Memory B cell (primary cell): ENCODE measurements around the gene CIDEC.
A peak's percentile ranks its signal among the peaks of the same experiment; 100 is the strongest.
"Not testable (repeated sequence)": the region's sequence is repeated elsewhere in the genome, so short reads cannot be mapped to it uniquely, and the experiment has no call there.

Experiments used
- ATAC-seq: fragments of 150-1000 bp; cut with Tn5 transposase; 2 replicates; pipeline ENCODE4 v1.10.0; 2021; ENCODE audit warnings: low read depth, mild to moderate bottlenecking, moderate library complexity
- DNase-seq, 2 donors: peaks; one replicate each; pipeline ENCODE4 v3.0.0; 2022; ENCODE audit warnings: low spot score in 2 of 2
- H3K27ac Mint-ChIP-seq: one replicate; pipeline ENCODE4 v1.8.0; 2022; ENCODE audit warnings: mild to moderate bottlenecking, moderate library complexity, mixed read lengths
- H3K27me3 Mint-ChIP-seq: one replicate; pipeline ENCODE4 v1.8.0; 2022; ENCODE audit warnings: mixed read lengths
- H3K36me3 Mint-ChIP-seq: one replicate; pipeline ENCODE4 v1.8.0; 2022; ENCODE audit warnings: mild to moderate bottlenecking, mixed read lengths
- H3K4me1 Mint-ChIP-seq: one replicate; pipeline ENCODE4 v1.8.0; 2022; ENCODE audit warnings: mixed read lengths
- H3K4me3 Mint-ChIP-seq: one replicate; pipeline ENCODE4 v1.8.0; 2022; ENCODE audit warnings: mild to moderate bottlenecking, moderate library complexity, mixed read lengths
- H3K9me3 Mint-ChIP-seq: one replicate; pipeline ENCODE4 v1.8.0; 2022; ENCODE audit warnings: mixed read lengths

Gene CIDEC

GRCh38 chr3:9875448-9875847, 4.6 kb downstream of the CIDEC start:
- no peak for DNase-seq
- no peak overlapping the region for H3K27ac Mint-ChIP-seq
- ATAC-seq, result no peak
- no peaks in the 10 kb centered on the region for H3K4me1 Mint-ChIP-seq
- no peak overlapping the region for H3K4me3 Mint-ChIP-seq
- H3K36me3 Mint-ChIP-seq, result no peaks in the 10 kb centered on the region
- peaks cover 5% of the 10 kb centered on the region for H3K27me3 Mint-ChIP-seq
- H3K9me3 Mint-ChIP-seq, result no peaks in the 10 kb centered on the region

- not testable (repeated sequence) for H3K27ac Mint-ChIP-seq, DNase-seq, H3K27me3 Mint-ChIP-seq, ATAC-seq, H3K36me3 Mint-ChIP-seq, H3K4me3 Mint-ChIP-seq, H3K4me1 Mint-ChIP-seq, H3K9me3 Mint-ChIP-seq
Measured at GRCh38 chr3:9872067-9872466, 8.0 kb downstream of the CIDEC start.

GRCh38 chr3:9870978-9871377, 9.1 kb downstream of the CIDEC start:
- H3K27me3 Mint-ChIP-seq, result no peaks in the 10 kb centered on the region
- H3K27ac Mint-ChIP-seq, result no peak overlapping the region
- no peak for ATAC-seq
- no peaks in the 10 kb centered on the region for H3K4me1 Mint-ChIP-seq
- H3K36me3 Mint-ChIP-seq, result no peaks in the 10 kb centered on the region
- DNase-seq, result no peak
- no peak overlapping the region for H3K4me3 Mint-ChIP-seq
- H3K9me3 Mint-ChIP-seq, result no peaks in the 10 kb centered on the region

GRCh38 chr3:9869955-9870354, 10.1 kb downstream of the CIDEC start:
- no peak overlapping the region for H3K27ac Mint-ChIP-seq
- no peaks in the 10 kb centered on the region for H3K27me3 Mint-ChIP-seq
- no peak for DNase-seq
- no peak overlapping the region for H3K4me3 Mint-ChIP-seq
- no peaks in the 10 kb centered on the region for H3K4me1 Mint-ChIP-seq
- no peaks in the 10 kb centered on the region for H3K36me3 Mint-ChIP-seq
- ATAC-seq, result no peak
- H3K9me3 Mint-ChIP-seq, result no peaks in the 10 kb centered on the region

GRCh38 chr3:9867106-9867505, 12.9 kb downstream of the CIDEC start:
- no peak overlapping the region for H3K4me3 Mint-ChIP-seq

GRCh38 chr3:9866639-9867038, 13.4 kb downstream of the CIDEC start:
- H3K9me3 Mint-ChIP-seq, result no peaks in the 10 kb centered on the region
- no peak overlapping the region for H3K4me3 Mint-ChIP-seq
- DNase-seq (no peak), ATAC-seq (no peak)
- H3K27me3 Mint-ChIP-seq, result peaks cover 6% of the 10 kb centered on the region
- no peaks in the 10 kb centered on the region for H3K4me1 Mint-ChIP-seq
- no peak overlapping the region for H3K27ac Mint-ChIP-seq
- no peaks in the 10 kb centered on the region for H3K36me3 Mint-ChIP-seq

More at GRCh38 chr3:9867106-9867505, 12.9 kb downstream of the CIDEC start:
- no peak for ATAC-seq
- H3K36me3 Mint-ChIP-seq, result no peaks in the 10 kb centered on the region
- no peaks in the 10 kb centered on the region for H3K9me3 Mint-ChIP-seq
- no peak for DNase-seq
- peaks cover 3% of the 10 kb centered on the region for H3K27me3 Mint-ChIP-seq
- H3K27ac Mint-ChIP-seq, result no peak overlapping the region
- no peaks in the 10 kb centered on the region for H3K4me1 Mint-ChIP-seq

GRCh38 chr3:9865125-9865637, 14.9 kb downstream of the CIDEC start:
- DNase-seq, H3K36me3 Mint-ChIP-seq, H3K9me3 Mint-ChIP-seq, ATAC-seq, H3K4me3 Mint-ChIP-seq, H3K4me1 Mint-ChIP-seq, H3K27me3 Mint-ChIP-seq, H3K27ac Mint-ChIP-seq: not testable (repeated sequence)

- DNase-seq, result no peak
- H3K36me3 Mint-ChIP-seq, result no peaks in the 10 kb centered on the region
- H3K9me3 Mint-ChIP-seq, result no peaks in the 10 kb centered on the region
- no peak for ATAC-seq
- H3K4me1 Mint-ChIP-seq, result no peaks in the 10 kb centered on the region
- H3K27me3 Mint-ChIP-seq, result peaks cover 6% of the 10 kb centered on the region
- no peak overlapping the region for H3K27ac Mint-ChIP-seq
- H3K4me3 Mint-ChIP-seq, result no peak overlapping the region
Measured at GRCh38 chr3:9864200-9864927, 15.7 kb downstream of the CIDEC start.

- no peaks in the 10 kb centered on the region for H3K36me3 Mint-ChIP-seq
- no peak overlapping the region for H3K27ac Mint-ChIP-seq
- peaks cover 6% of the 10 kb centered on the region for H3K27me3 Mint-ChIP-seq
- ATAC-seq, result no peak
- no peaks in the 10 kb centered on the region for H3K4me1 Mint-ChIP-seq
- H3K4me3 Mint-ChIP-seq, result no peak overlapping the region
- no peaks in the 10 kb centered on the region for H3K9me3 Mint-ChIP-seq
- no peak for DNase-seq
Measured at GRCh38 chr3:9863058-9863772, 16.8 kb downstream of the CIDEC start.

- H3K4me3 Mint-ChIP-seq, result no peak overlapping the region
- peak in 1 of 2 donors; percentile 21 for DNase-seq
Measured at GRCh38 chr3:9862391-9863057, 17.5 kb downstream of the CIDEC start.

GRCh38 chr3:9861626-9862130, 18.4 kb downstream of the CIDEC start:
- H3K4me1 Mint-ChIP-seq, result no peaks in the 10 kb centered on the region
- no peaks in the 10 kb centered on the region for H3K36me3 Mint-ChIP-seq
- H3K27me3 Mint-ChIP-seq, result peaks cover 6% of the 10 kb centered on the region
- H3K4me3 Mint-ChIP-seq, result no peak overlapping the region
- no peak overlapping the region for H3K27ac Mint-ChIP-seq
- no peak for ATAC-seq
- no peaks in the 10 kb centered on the region for H3K9me3 Mint-ChIP-seq
- no peak for DNase-seq

More at GRCh38 chr3:9862391-9863057, 17.5 kb downstream of the CIDEC start:
- Mint-ChIP-seq H3K9me3 (no peaks in the 10 kb centered on the region), H3K4me1 (no peaks in the 10 kb centered on the region), H3K36me3 (no peaks in the 10 kb centered on the region), H3K27me3 (peaks cover 6% of the 10 kb centered on the region), H3K27ac (no peak overlapping the region)
- ATAC-seq, result peak; percentile 92

GRCh38 chr3:9861201-9861600, 18.9 kb downstream of the CIDEC start:
- Mint-ChIP-seq H3K4me1 (no peaks in the 10 kb centered on the region), H3K36me3 (no peaks in the 10 kb centered on the region), H3K27me3 (peaks cover 6% of the 10 kb centered on the region), H3K9me3 (no peaks in the 10 kb centered on the region), H3K4me3 (no peak overlapping the region), H3K27ac (no peak overlapping the region)
- DNase-seq, result no peak
- no peak for ATAC-seq

GRCh38 chr3:9859530-9860025, 20.5 kb downstream of the CIDEC start:
- Mint-ChIP-seq H3K9me3 (no peaks in the 10 kb centered on the region), H3K4me1 (no peaks in the 10 kb centered on the region), H3K27ac (no peak overlapping the region), H3K4me3 (no peak overlapping the region), H3K27me3 (peaks cover 6% of the 10 kb centered on the region), H3K36me3 (no peaks in the 10 kb centered on the region)
- no peak for ATAC-seq
- no peak for DNase-seq

GRCh38 chr3:9855594-9855993, 24.5 kb downstream of the CIDEC start:
- Mint-ChIP-seq H3K36me3 (no peaks in the 10 kb centered on the region), H3K4me1 (no peaks in the 10 kb centered on the region), H3K9me3 (no peaks in the 10 kb centered on the region), H3K27me3 (peaks cover 2% of the 10 kb centered on the region), H3K4me3 (no peak overlapping the region), H3K27ac (no peak overlapping the region)
- DNase-seq (no peak), ATAC-seq (no peak)
